H1 (cell line): ENCODE data around the gene CS. TPM values are rescaled to one million over a fixed set of nuclear protein-coding genes. Genes with fewer than 3 reads are reported as not detected.

Experiments
- BRCA1 ChIP-seq: IDR thresholded peaks from 2 replicates; pipeline ENCODE4 v1.6.1; 2012; ENCODE audit warnings: low read depth, low read length, improper control_type of control experiment
- CHD2 ChIP-seq: IDR thresholded peaks from 2 replicates; pipeline ENCODE4 v1.6.1; 2012; ENCODE audit warnings: low read length, improper control_type of control experiment
- JUN ChIP-seq: IDR thresholded peaks from 2 replicates; pipeline ENCODE4 v1.6.1; 2011; ENCODE audit warnings: low read depth, mild to moderate bottlenecking, improper control_type of control experiment, low read length
- KDM1A ChIP-seq: fragments of 200-600, 300-600 bp; sonication (generic); IDR thresholded peaks from 2 replicates; pipeline ENCODE4 v1.7.1; 2016; ENCODE audit warnings: mild to moderate bottlenecking, low read length, borderline replicate concordance
- USF2 ChIP-seq: IDR thresholded peaks from 2 replicates; pipeline ENCODE4 v1.6.1; 2011; ENCODE audit warnings: low read length, improper control_type of control experiment
- polyA plus RNA-seq, 7 experiments: library from polyadenylated mRNA; depleted of rRNA in 3 of 7; stranded (reverse) in 5 of 7; unstranded in 2 of 7; fragments of >200 nt in 5 of 7; fragments of 200-250 nt in 2 of 7; gene quantifications; 1 replicate in 5 of 7; 2 replicates in 1 of 7; 4 replicates in 1 of 7; pipeline versions ENCODE4 v1.2.1 to v1.2.3, GENCODE V29; 2011 to 2013; ENCODE audit warnings: missing spikeins in 2 of 7, mixed read lengths in 2 of 7
- total RNA-seq: library from RNA; stranded (reverse); fragmentation: NEBNext Ultra II Directional; extraction: Animal tissue kit (Norgen Biotek cat#: 25700); gene quantifications from 2 replicates; pipeline ENCODE4 v1.2.1, GENCODE V29; 2021

The CS gene
- total and polyA plus RNA-seq, 2 of the 8 experiments (the other 6 are each of a cell fraction or from before 2014, with no cell fraction given): 96.6 to 238 TPM

DNA sequence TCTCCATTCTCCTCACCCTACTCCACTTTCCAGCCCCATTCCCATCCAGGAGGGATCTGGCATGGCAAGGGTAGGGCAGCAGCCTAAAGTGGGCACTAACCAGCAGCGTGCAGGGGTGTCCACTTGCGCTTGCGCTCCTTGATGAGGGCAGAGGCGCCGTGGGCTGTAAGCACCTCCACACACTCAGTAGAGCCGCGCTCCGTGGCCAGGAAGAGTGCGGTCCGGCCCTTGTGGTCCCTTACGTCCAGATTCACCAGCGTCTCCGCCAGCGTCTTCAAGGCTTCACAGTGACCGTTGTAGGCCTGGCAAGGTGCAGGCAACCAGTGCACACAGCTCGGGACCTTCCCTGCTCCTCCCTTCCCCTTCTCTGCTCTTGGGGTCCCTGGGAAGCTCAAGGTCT lies 52.2 kb downstream of the CS start (continued):
- no peak for TF ChIP-seq USF2
- TF ChIP-seq JUN: no peak
- TF ChIP-seq CHD2: no peak
- no peak for TF ChIP-seq BRCA1
- no peak for TF ChIP-seq KDM1A
